Stimulated activated CD8-positive, alpha-beta memory T cell treated with anti-CD3 and anti-CD28 coated beads, Interleukin-7, amount 100 ng/mL, for 1 hour (primary cell): ENCODE data around the gene AP1M2.
"Not testable (repeated sequence)": the region's sequence is repeated elsewhere in the genome, so short reads cannot be mapped to it uniquely, and the experiment has no call there.

ENCODE experiments used
- DNase-seq, 2 donors: peaks; one replicate each; pipeline ENCODE4 v3.0.0-alpha.2; 2020; ENCODE audit warnings: low read depth in 2 of 2

AP1M2 gene

DNA sequence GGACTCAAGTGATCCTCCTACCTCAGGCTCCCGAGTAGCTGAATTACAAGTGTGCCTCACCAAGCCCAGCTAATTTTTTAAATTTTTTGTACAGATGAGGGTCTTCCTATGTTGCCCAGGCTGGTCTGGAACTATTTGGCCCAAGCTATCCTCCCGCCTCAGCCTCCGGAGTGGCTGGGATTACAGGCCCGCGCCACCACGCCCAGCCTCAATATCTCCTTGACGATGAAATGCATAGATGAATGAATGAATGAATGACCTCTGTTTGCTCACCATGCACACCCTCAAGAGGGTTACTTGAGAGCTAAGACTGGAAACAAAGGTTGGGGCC is 14.9 kb upstream of the AP1M2 start:
- DNase-seq: no peak

DNA sequence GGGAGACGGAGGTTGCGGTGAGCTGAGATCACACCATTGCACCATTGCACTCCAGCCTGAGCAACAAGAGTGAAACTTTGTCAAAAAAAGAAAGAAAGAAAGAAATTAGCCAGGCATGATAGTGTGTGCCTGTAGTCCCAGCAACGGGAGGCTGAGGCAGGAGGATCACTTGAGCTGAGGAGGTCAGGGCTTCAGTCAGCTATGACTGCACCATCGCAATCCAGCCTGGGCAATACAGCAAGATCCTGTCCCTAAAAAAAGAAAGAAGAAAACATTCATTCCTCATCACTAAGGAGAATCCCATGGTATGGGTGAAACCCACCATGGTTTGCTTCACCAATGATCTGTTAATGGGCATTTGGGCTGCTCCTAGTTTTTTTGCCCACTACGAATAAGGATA is 13.0 kb upstream of the AP1M2 start:
- no peak for DNase-seq

DNA sequence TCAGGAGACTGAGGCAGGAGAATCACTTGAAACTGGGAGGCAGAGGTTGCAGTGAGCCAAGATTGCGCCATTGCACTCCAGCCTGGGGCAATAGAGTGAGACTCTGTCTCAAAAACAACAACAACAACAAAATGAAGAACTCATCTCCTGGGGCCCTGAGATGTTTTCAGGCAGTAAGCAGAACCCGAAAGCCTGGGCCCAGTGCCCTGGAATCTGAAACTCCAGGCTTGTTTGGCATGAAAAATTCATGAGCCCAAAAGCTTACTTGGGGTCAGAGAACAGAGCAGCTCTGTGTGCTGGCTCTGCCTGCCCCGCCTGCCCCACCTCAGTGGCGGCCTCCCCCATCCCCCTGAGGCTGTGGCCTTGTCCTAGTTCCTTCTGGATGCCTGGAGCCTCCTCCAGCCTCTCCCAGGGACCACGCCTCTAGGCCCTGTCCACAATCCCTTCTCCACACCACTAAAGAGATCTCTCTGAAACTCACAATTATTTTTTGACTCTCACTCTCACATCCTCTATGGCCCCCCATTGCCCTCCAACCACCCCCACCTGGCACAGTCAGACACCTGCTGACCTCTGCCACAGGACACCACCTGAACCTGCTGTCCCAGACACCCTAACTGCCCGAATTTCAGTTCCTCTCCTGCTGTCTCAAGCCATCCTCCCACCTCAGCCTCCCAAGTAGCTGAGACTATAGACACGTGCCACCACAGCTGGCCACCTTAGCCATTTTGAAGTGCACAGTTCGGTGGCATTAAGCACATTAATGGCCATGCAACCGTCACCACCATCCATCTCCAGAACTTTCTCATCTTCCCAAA is 6.9 kb upstream of the AP1M2 start:
- no peak for DNase-seq

DNA sequence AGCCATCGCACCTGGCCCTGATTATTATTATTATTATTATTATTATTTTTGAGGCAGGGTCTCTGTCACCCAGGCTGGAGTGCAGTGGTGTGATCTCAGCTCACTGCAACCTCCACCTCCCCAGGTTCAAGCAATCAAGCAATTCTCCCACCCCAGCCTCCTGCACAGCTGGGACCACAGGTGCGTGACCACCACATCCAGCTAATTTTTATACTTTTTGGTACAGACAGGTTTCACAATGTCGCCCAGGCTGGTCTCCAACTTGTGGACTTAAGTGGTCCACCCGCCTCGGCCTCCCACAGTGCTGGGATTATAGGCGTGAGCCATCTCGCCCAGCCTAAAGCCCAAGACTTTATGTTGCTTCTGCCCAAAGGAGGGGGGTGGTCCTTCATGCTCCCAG is 6.0 kb upstream of the AP1M2 start:
- DNase-seq: no peak

DNA sequence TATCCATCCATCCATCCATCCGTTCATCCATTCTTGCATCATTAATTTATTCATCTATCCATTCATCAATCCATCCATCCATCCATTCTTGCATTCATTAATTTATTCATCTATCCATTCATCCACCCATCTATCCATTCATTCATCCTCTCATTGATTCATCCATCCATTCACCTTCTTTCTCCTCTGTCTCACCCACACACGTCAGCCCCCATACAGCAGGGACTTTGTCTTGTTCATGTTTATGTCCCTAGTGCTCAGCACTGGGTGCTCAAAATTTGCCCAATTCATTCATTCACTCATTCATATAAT is 683 bp upstream of the AP1M2 start:
- DNase-seq: no peak

DNA sequence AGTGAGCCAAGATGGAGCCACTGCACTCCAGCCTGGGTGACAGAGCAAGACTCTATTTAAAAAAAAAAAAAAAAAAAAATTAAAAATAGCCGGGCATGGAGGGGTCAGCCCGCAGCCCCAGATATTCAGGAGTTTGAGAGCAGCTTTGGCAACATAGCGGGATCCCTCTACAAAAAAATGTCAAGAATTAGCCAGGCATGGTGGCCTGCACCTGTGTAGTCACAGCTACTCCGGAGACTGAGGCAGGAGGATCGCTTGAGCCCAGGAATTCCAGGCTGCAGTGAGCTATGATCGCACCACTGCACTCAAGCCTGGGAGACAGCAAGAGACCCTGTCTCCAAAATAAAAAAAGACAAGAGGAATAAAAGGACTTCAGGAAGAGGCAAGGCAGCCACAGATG is 716 bp downstream of the AP1M2 start:
- DNase-seq: no peak

DNA sequence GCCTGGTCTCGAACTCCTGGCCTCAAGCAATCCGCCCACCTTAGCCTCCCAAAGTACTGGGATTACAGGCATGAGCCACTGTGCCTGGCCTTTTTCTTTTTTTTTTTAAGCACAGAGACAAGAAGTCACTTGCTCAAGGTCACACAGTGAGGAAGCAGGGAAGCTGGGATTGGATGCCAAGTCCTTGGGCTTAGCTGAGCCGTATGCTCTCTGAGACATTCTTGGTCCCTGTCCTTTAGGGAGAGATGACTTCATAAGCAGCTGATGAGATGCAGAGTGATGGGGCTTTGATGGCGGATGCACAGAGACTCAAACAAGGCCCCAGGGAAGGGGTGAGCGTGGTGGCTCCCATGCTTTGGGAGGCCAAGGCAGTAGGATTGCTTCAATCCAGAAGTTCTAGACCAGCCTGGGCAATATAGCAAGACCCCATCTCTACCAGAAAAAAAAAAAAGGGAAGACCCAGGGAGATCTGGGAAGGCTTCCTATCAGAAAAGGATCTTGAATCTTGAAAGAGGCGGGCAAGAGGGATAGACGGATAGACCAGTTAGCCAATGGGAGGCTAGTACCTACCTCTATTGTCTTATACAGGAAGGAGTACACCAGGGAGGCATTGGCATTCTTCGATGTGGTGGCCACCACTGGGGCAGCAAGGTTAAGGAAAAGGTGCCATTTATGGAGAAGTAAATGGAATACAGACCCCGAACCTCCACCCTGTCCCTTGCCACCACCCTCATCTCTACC is 3.9 kb downstream of the AP1M2 start:
- DNase-seq: no peak

DNA sequence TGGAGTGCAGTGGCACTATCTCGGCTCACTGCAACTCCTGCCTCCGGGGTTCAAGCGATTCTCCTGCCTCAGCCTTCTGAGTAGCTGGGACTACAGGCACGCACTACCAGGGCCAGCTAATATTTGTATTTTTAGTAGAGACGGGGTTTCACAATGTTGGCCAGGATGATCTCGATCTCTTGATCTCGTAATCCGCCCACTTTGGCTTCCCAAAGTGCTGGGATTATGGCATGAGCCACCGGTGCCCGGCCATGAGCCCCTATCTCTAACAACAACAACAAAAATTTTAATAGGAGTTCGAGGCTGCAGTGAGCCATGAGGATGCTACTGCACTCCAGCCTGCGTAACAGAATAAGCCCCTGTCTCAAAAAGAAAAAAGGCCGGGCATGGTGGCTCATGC is 5.0 kb downstream of the AP1M2 start:
- no peak for DNase-seq

DNA sequence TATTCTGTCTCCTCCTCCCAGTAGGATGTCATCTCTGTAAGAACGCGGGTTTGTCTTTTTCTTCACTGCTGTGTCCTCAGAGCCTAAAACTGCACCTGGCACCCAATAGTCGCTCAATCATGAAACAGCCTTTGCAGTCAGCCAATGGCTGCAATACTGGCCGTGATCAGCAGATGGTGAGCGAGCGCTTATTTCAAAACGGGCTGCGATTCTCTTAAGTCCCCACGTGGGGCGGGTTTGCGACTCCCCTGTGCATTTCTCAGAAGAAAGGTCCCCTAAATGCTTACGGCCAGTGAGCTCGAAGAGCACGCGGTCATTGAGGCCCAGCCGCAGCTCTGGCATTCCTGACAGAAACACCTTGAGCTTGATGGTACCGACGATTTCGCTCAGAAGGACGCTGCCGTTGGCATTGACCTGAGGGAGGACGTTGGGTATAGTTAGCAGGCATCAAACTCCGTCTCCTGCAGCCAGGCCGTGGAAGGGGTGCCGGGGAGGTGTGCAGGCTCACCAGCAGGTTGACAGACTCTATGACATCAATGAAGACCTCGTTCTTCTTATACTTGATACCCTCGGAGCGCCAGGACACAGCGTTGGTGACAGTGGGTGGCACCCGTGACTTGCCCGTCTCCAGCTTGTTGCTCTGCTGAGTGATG is 6.0 kb downstream of the AP1M2 start:
- DNase-seq: peak; percentile 80 to 85

DNA sequence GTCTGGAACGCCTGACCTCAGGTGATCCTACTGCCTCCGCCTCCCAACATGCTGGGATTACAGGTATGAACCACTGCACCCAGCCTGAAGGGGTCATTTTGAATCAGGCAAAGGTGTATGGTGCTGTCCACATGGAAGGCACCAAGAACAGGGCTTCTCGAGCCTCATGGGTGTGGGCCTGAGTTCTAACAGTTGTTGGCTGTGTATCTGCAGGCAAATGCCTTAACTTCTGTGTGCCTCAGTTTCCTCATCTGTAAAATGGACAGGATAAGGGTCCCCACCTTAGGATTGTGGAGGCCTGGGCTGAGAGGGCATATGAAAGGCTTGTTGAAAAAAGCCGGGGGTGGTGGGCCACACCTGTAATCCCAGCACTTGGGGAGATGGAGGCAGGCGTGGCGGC is 9.2 kb downstream of the AP1M2 start:
- no peak for DNase-seq

DNA sequence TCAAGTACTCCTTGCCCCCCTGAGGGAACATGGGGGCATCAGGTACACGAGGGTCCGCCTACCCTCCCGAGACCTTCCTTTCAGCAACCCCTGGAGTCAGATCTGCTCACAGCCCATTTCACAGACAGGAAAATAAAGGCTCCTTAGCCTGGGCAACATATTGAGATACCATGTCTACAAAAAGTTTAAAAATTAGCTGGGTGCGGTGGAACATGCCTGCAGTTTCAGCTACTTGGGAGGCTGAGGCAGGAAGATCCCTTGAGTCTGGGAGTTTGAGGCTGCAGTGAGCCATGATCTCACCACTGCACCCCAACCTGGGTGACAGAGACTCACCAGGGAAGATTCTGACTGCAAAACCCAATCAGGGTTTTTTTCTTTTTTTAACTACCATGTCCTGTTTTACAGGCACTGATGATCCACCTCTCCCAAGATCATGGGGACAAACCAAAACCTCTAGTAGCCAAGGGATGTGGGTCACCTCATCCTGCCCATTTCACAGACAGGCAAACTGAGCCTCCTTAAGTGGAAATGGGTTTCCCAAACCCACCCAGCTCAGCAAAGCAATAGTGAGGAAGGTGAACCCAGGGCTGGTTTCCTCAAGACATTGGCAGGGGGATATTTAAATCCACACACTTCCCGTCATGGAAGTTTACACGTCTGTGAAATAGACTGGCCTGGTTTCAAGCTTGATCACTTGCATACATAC is 11.9 kb downstream of the AP1M2 start:
- no peak for DNase-seq

DNA sequence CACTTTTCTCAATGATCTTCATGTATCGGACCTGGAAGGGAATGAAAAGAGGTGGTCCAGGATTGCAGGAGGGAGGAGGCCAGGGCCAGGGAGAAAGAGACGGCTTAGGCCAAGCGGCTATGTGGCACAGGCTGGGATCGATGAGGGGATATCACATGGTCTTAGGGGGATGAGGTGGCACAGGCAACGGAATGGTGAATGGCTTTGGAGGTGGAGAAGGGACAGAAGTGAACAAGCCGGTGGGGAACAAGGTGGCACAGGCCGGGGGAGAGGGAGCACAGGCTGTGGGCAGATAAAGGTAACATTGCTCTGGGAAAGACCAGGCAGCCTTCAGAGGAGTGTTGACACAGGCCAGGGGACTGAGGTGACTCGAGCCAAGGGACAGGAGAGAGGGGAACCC is 12.7 kb downstream of the AP1M2 start:
- DNase-seq: no peak

DNA sequence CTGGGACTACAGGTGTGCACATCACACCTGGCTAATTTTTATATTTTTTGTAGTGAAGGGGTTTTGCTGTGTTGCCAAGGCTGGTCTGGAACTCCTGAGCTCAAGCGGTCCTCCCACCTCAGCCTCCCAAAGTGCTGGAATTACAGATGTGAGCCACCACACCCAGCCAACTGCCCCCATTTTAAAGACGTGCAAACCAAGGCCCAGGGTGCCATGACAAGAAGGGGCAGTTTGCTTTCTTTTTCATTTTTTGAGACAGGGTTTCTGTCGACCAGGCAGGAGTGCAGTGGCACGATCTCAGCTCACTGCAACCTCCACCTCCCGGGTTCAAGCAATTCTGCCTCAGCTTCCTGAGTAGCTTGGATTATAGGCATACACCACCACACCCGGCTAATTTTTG is 13.3 kb downstream of the AP1M2 start:
- DNase-seq: not testable (repeated sequence)

DNA sequence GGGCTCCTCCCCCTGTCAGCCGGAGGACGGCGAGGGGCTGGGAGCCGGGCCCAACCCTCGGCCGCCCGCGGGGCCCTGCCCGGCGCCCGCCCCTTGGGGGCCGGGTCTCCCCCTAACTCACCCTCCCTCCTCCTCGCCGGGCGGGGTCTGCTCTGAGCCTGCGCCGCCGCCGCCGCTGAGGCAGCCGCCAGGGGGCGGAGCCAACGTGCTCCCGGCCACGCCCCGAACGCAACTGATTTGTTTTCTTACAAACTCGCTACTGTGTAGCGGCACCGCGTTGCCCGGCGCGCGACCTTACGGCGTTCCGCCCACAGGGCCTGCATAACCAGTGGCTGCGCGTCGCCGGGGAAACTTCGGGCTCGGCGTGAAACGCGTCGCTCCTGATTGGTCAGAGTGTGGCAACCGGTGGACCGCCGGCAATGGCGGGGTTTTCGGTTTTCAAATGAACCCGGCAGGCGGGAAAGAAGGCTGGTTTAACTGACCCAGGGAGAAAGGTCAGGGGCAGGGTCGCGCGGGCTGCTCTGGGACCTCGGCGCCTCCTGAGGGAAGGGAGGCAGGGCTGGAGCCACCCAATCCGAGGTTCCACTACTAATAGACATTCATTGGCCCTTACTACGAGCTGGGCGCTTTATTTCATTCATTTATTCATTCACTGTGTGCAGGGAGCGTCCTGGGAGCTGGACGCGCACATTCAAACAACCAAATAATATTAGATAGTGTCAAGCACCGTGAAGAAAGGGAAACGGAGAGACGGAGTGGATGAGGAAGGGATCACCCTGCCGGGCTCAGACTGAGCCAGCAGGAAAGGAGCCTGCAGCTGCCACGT is 18.1 kb downstream of the AP1M2 start, which contains the start of gene CDKN2D:
Gene CDKN2D (minus strand): TSS at position 154 of the 826 bp plus-strand sequence. CDS start 326 bp downstream, outside the sequence.
- DNase-seq: peak; percentile 99

DNA sequence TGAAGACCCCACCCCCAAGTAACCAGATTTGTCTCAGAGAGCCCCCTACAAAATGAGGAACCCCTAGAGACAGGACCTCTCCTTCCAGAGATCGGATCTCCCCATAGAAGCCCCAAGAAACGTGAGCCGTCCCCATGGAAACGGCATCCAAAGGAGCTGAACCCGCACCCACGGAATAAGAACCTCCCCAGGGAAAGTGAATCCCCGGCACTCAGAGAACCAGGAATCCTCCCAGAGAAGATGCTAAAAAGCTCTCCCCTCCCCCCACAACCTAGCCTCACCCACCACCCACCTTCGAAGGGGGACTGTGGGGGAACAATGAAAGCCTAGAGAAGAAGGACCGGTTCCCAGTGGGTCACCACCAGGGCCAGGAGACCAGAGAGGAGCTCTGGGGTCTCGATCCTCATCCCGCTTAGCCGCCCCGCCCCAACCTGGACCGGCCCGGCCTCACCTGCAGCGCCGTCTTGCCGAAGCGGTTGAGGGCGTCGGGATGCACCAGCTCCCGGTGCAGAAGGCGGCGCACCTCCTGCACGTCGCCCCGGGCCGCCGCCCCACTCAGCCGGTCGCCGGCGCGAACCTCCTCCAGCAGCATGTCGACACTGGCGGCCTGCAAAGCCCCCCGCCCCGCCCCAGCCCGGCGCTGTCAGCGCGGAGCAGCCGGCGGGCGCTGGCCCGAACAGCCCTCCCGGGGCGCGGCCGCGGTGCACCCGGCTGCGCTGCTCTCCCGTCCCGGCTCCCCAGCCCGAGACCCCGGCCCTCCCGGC is 18.9 kb downstream of the AP1M2 start:
- no peak for DNase-seq

DNA sequence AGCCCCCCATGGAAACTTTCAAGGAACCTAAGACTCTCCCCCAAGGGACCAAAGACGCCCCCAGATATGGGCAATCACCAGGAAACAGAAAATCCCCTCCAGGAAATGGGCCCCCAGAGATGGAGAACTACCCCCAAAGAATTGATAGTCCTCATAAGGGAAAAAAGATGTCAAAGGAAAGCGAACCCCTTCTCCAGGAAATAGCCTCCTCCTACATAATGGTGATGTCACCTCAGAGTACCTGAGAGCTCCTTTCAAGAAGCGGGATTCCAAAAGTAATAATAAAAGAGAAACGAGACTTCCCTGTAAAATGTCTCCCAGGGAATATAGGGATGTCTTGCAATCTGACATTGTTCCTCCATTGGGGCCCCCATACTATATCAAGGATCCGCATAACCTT is 19.5 kb downstream of the AP1M2 start:
- no peak for DNase-seq

DNA sequence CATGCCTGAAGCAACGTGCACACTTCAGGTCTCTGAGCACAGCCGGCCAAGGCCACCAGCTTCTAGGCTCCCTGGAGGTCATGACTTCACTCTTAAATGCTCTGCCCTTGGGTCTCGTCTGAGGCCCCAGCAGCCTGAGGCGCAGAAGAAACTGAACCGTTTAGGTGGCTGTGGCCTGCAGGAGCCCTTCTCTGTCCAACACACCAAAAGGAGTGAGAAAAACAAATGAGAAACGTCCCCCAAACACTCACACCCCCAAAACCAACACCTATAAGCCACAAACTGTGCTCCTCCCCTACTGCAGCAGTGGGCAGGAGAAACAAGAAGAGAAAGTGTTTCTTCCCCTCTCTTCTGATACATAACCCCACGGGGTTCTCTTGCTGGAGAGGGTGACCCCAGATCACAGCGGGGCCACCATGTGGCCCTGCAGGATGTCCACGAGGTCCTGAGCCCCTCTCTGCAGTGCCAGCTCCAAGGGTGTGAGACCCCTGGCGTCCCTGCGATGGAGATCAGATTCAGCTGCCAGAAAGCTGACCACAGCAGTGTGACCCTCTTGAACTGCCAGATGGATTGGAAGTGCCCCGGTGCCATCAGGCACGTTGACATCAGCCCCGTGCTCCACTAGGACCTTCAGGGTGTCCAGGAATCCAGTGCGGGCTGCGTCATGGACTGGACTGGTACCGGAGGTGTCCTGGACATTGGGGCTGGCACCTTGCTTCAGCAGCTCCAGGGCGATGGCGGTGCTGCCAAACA is 20.3 kb downstream of the AP1M2 start:
- DNase-seq: peak in 1 of 2 donors; percentile 45

DNA sequence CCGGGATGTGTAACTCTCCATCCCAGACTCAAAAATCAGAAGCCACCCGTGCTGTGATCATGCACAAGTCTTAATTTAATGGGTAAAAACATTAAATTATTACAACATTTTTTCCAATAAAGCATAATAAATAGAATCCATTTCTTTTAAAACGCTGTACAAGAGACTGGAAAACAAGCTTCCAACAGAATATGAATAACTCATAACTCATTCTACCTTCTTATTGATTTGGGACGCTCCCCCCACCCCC is 20.8 kb downstream of the AP1M2 start:
- DNase-seq: no peak

DNA sequence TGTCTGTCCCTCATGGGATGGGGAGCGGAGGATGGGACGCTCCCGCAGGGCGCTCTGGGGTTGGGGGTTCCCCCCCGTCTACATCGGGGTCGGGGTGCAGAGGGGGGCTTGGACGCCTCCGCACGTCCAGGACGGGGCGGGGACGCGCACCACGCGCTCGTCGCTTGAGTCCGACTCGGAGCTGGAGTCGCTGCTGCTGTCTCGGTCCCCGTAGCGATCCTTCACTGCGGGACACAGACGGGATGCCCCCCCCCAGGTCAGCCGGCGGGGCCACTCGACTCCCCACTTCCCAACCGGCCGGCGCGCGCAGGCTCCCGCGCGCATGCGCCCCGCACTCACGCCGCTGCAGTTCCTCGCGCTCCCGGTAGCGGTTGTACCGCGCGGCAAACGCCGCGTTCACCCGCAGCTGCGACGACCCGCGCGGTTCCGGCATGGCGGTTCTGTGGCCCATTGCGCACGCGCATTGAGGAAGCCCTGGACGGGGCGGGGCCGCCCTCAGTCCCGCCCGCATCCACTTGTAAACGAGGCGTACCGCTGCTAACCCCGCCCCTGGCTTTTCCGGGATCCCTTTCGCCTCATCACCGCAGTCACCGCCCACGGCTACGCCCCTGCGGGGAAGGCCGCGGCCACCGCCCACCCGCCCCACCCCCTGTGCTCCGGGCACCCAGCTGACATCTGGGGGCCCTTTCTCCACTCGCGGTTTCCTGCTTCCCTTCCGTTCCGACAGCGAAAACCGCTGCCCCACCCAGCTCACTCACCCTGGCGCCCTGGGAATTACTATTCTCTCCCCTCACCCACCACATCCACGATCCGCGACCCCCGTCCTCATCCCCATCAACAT is 21.3 kb downstream of the AP1M2 start, which contains the start of gene KRI1:
Gene KRI1 (minus strand): TSS at position 444 of the 841 bp plus-strand sequence. CDS start 11 bp downstream, at position 433.
- DNase-seq: peak; percentile 97
